ENCODE data around the gene PEX5. TPM values are rescaled to one million over a fixed set of nuclear protein-coding genes. Genes with fewer than 3 reads are reported as not detected.
A peak's percentile ranks its signal among the peaks of the same experiment; 100 is the strongest.

PEX5 gene
- total RNA-seq, 6 experiments from 2014 or later: 19.8 to 24.4 (median 22.2) TPM

GRCh38 chr12:7150841-7151240 lies 38.6 kb upstream of the PEX5 start:
- Mint-ChIP-seq H3K27ac (no peak overlapping the region), H3K36me3 (ENCODE audit: low read depth) (no peaks in the 10 kb centered on the region), H3K9me3 (no peaks in the 10 kb centered on the region), H3K4me1 (ENCODE audit: low read depth) (peaks cover 23% of the 10 kb centered on the region), H3K27me3 (ENCODE audit: insufficient read depth) (no peaks in the 10 kb centered on the region; the same call in none of the 2 replicates), H3K4me3 (no peak overlapping the region)
- DNase-seq: no peak
- TF ChIP-seq CTCF (IDR thresholded peaks at IDR 0.05): no peak

- no peak overlapping the region for H3K4me3 Mint-ChIP-seq
- no peak overlapping the region for H3K27ac Mint-ChIP-seq
- H3K9me3 Mint-ChIP-seq: no peaks in the 10 kb centered on the region
- peaks cover 16% of the 10 kb centered on the region for H3K4me1 Mint-ChIP-seq (ENCODE audit: low read depth)
- DNase-seq: no peak
- H3K36me3 Mint-ChIP-seq (ENCODE audit: low read depth): no peaks in the 10 kb centered on the region
- no peak for TF ChIP-seq CTCF (IDR thresholded peaks at IDR 0.05)
- no peaks in the 10 kb centered on the region; the same call in none of the 2 replicates for H3K27me3 Mint-ChIP-seq (ENCODE audit: insufficient read depth)
These were observed 38.0 kb upstream of the PEX5 start for GRCh38 chr12:7151532-7151931.

- TF ChIP-seq CTCF (IDR thresholded peaks at IDR 0.05): no peak
- Mint-ChIP-seq H3K27ac (no peak overlapping the region), H3K4me1 (ENCODE audit: low read depth) (peaks cover 14% of the 10 kb centered on the region), H3K27me3 (ENCODE audit: insufficient read depth) (no peaks in the 10 kb centered on the region; the same call in none of the 2 replicates), H3K9me3 (no peaks in the 10 kb centered on the region), H3K4me3 (no peak overlapping the region), H3K36me3 (ENCODE audit: low read depth) (no peaks in the 10 kb centered on the region)
- DNase-seq: no peak
These were observed 36.7 kb upstream of the PEX5 start for GRCh38 chr12:7152818-7153217.

GRCh38 chr12:7154042-7154441 lies 35.4 kb upstream of the PEX5 start:
- H3K27ac Mint-ChIP-seq: no peak overlapping the region
- H3K4me3 Mint-ChIP-seq: no peak overlapping the region
- no peak for DNase-seq
- H3K36me3 Mint-ChIP-seq (ENCODE audit: low read depth): no peaks in the 10 kb centered on the region
- TF ChIP-seq CTCF (IDR thresholded peaks at IDR 0.05): no peak
- H3K9me3 Mint-ChIP-seq: no peaks in the 10 kb centered on the region
- H3K27me3 Mint-ChIP-seq (ENCODE audit: insufficient read depth): no peaks in the 10 kb centered on the region; the same call in none of the 2 replicates
- H3K4me1 Mint-ChIP-seq (ENCODE audit: low read depth): peaks cover 14% of the 10 kb centered on the region

GRCh38 chr12:7154901-7155470 lies 34.5 kb upstream of the PEX5 start:
- Mint-ChIP-seq H3K27ac (0 out of 2 replicates have a peak overlapping the region, but pooled peaks have one; percentile 0), H3K9me3 (no peaks in the 10 kb centered on the region), H3K36me3 (ENCODE audit: low read depth) (no peaks in the 10 kb centered on the region), H3K4me3 (no peak overlapping the region), H3K27me3 (ENCODE audit: insufficient read depth) (no peaks in the 10 kb centered on the region; the same call in none of the 2 replicates), H3K4me1 (ENCODE audit: low read depth) (peaks cover 14% of the 10 kb centered on the region)
- DNase-seq: peak; percentile 22
- TF ChIP-seq CTCF (IDR thresholded peaks at IDR 0.05): no peak

Data from HFFc6 (cell line).